HepG2 (cell line): ENCODE results near the gene RUNDC1. TPM values are rescaled to one million over a fixed set of nuclear protein-coding genes. Genes with fewer than 3 reads are reported as not detected.
A peak's percentile ranks its signal among the peaks of the same experiment; 100 is the strongest.

Experiments used
- ATAC-seq: fragments of 200-7000 bp; cut with Tn5 transposase; 3 replicates; pipeline ENCODE4 v1.9.1; 2020; ENCODE audit warnings: mild to moderate bottlenecking, moderate library complexity
- BruUV-seq: library from RNA; stranded (reverse); fragments of 400-500 nt; replicated peaks from 2 replicates; lab custom pipeline; 2021; lab: Mats Ljungman, UMichigan
- CTCF ChIA-PET: fragments of 300-600 bp; formaldehyde crosslinking; extraction: SDS; loops from one replicate; lab custom pipeline; 2021; ENCODE audit warnings: low total read pairs, inconsistent platforms, low intra/inter-chr PET ratio; lab: Yijun Ruan, JAX
- POLR2A ChIA-PET: fragments of 350-600 bp; sonication (Branson Sonifier 250); formaldehyde crosslinking; loops from one replicate; lab custom pipeline; 2020; ENCODE audit warnings: antibody characterized with exemption, inconsistent platforms; lab: Yijun Ruan, JAX
- DNase-seq: peaks from one replicate; pipeline ENCODE4 v3.0.0-alpha.2; 2015; ENCODE audit warnings: low spot score
- FAIRE-seq: peaks from 3 replicates; lab custom pipeline; 2011; peaks lifted over from hg19 to GRCh38; lab: Jason Lieb, UNC
- H2AFZ ChIP-seq: one replicate; pipeline ENCODE4 v1.6.1; 2011; ENCODE audit warnings: low read length, inconsistent platforms
- H3K27ac ChIP-seq: fragments of 300-600 bp; 3 replicates; pipeline ENCODE4 v1.8.0; 2011; ENCODE audit warnings: mixed run types, mild to moderate bottlenecking, mixed read lengths, low read length, inconsistent platforms; ENCODE audit not compliant: insufficient read depth; ENCODE audit errors: extremely low read length
- H3K27me3 ChIP-seq, 2 experiments: fragments of 200-600 bp in 1 of 2; 2 replicates in 1 of 2; 3 replicates in 1 of 2; pipeline versions ENCODE4 v1.6.0 to v1.8.0; 2011; ENCODE audit warnings: low read length in 2 of 2, mild to moderate bottlenecking in 2 of 2, moderate library complexity in 2 of 2, inconsistent platforms in 1 of 2; ENCODE audit not compliant: insufficient read depth in 2 of 2, control insufficient read depth in 1 of 2
- H3K36me3 ChIP-seq, 2 experiments: fragments of 200-600 bp in 1 of 2; replicated peaks in 1 of 2; 2 replicates in 1 of 2; 3 replicates in 1 of 2; pipeline versions ENCODE4 v1.5.1 to v1.8.0; 2011; ENCODE audit warnings: low read length in 2 of 2, inconsistent platforms in 1 of 2; ENCODE audit not compliant: insufficient read depth in 2 of 2, control insufficient read depth in 1 of 2
- H3K4me1 ChIP-seq: 2 replicates; pipeline ENCODE4 v1.5.1; 2012; ENCODE audit warnings: low read length, inconsistent platforms; ENCODE audit not compliant: insufficient read depth
- H3K4me2 ChIP-seq: 2 replicates; pipeline ENCODE4 v1.6.0; 2011; ENCODE audit warnings: low read depth, low read length, inconsistent platforms
- H3K4me3 ChIP-seq, 3 experiments: fragments of 200-600 bp in 1 of 3; sonication (generic), shearing (Covaris generic) in 1 of 3; replicated peaks in 1 of 3; 2 replicates each; pipeline ENCODE4 v1.5.1; 2011 to 2016; ENCODE audit warnings: low read length in 3 of 3, inconsistent platforms in 2 of 3, low read depth in 2 of 3, mild to moderate bottlenecking in 2 of 3, control low read depth in 1 of 3, mixed read lengths in 1 of 3; ENCODE audit not compliant: insufficient read depth in 1 of 3
- H3K79me2 ChIP-seq: one replicate; pipeline ENCODE4 v1.6.1; 2011; ENCODE audit warnings: low read length, inconsistent platforms; ENCODE audit not compliant: insufficient read depth
- H3K9ac ChIP-seq: 2 replicates; pipeline ENCODE4 v1.6.0; 2011; ENCODE audit warnings: mild to moderate bottlenecking, low read depth, low read length, inconsistent platforms; ENCODE audit not compliant: insufficient read depth
- H3K9me3 ChIP-seq: 2 replicates; pipeline ENCODE4 v1.5.1; 2012; ENCODE audit warnings: mild to moderate bottlenecking, low read length
- H4K20me1 ChIP-seq: 2 replicates; pipeline ENCODE4 v1.6.0; 2011; ENCODE audit warnings: inconsistent platforms, mild to moderate bottlenecking, low read length, moderate library complexity; ENCODE audit not compliant: insufficient read depth
- FOXA1 ChIP-seq, 2 experiments: fragments of 450-650 bp in 1 of 2; sonication (generic) in 1 of 2; formaldehyde crosslinking in 1 of 2; IDR thresholded peaks; 2 replicates each; pipeline versions ENCODE4 v1.4.0 to v1.6.1; 2016 to 2020; ENCODE audit warnings: missing genetic modification reagents in 1 of 2
- ISX ChIP-seq: sonication (generic); formaldehyde crosslinking; conservative IDR thresholded peaks from 2 replicates; pipeline ENCODE4 v1.5.0; 2020; ENCODE audit warnings: missing genetic modification reagents
- MED13 ChIP-seq: sonication (generic); formaldehyde crosslinking; IDR thresholded peaks from 2 replicates; pipeline ENCODE4 v1.5.0; 2020; ENCODE audit warnings: missing genetic modification reagents
- MEIS2 ChIP-seq: sonication (generic); formaldehyde crosslinking; IDR thresholded peaks from 2 replicates; pipeline ENCODE4 v1.9.0; 2021; ENCODE audit warnings: mild to moderate bottlenecking, missing genetic modification reagents
- MXI1 ChIP-seq: IDR thresholded peaks from 3 replicates; pipeline ENCODE4 v1.6.1; 2012; ENCODE audit warnings: low read depth, low read length, inconsistent platforms, borderline replicate concordance
- MYNN ChIP-seq: sonication (generic); formaldehyde crosslinking; IDR thresholded peaks from 2 replicates; pipeline ENCODE4 v1.4.0; 2020; ENCODE audit warnings: mild to moderate bottlenecking, low read depth, missing genetic modification reagents
- RFXANK ChIP-seq: IDR thresholded peaks from 2 replicates; pipeline ENCODE4 v1.6.1; 2016
- TCF12 ChIP-seq, 2 experiments: fragments of 450-650 bp in 1 of 2; sonication (generic) in 1 of 2; formaldehyde crosslinking in 1 of 2; IDR thresholded peaks; 2 replicates each; pipeline versions ENCODE4 v1.6.1 to v1.8.0; 2017 to 2022; ENCODE audit warnings: antibody characterized with exemption in 1 of 2, mild to moderate bottlenecking in 1 of 2, missing genetic modification reagents in 1 of 2, moderate library complexity in 1 of 2
- ZBTB3 ChIP-seq: sonication (generic); formaldehyde crosslinking; IDR thresholded peaks from 2 replicates; pipeline ENCODE4 v1.4.0; 2020; ENCODE audit warnings: low read depth, mild to moderate bottlenecking, moderate library complexity, missing genetic modification reagents, borderline replicate concordance
- ZC3H13 ChIP-seq: sonication (generic); formaldehyde crosslinking; IDR thresholded peaks from 2 replicates; pipeline ENCODE4 v1.8.1; 2023; ENCODE audit warnings: mild to moderate bottlenecking, missing genetic modification reagents, moderate library complexity
- ZIK1 ChIP-seq: sonication (generic); formaldehyde crosslinking; IDR thresholded peaks from 2 replicates; pipeline ENCODE4 v1.5.0; 2020; ENCODE audit warnings: mild to moderate bottlenecking, low read depth, missing genetic modification reagents, borderline replicate concordance
- ZNF138 ChIP-seq: sonication (generic); formaldehyde crosslinking; IDR thresholded peaks from 2 replicates; pipeline ENCODE4 v1.5.0; 2020; ENCODE audit warnings: mild to moderate bottlenecking, low read depth, missing genetic modification reagents
- ZNF205 ChIP-seq: IDR thresholded peaks from 2 replicates; pipeline ENCODE4 v1.6.1; 2018; ENCODE audit warnings: missing biosample characterization, missing genetic modification reagents
- ZNF24 ChIP-seq: fragments of 450-650 bp; IDR thresholded peaks from 2 replicates; pipeline ENCODE4 v1.6.1; 2017; ENCODE audit warnings: antibody characterized with exemption, mild to moderate bottlenecking
- ZNF256 ChIP-seq: sonication (generic); formaldehyde crosslinking; conservative IDR thresholded peaks from 2 replicates; pipeline ENCODE4 v1.4.0; 2020; ENCODE audit warnings: missing genetic modification reagents
- ZNF282 ChIP-seq: fragments of 450-650 bp; IDR thresholded peaks from 2 replicates; pipeline ENCODE4 v1.6.1; 2018; ENCODE audit not compliant: partially characterized antibody
- ZNF468 ChIP-seq: sonication (generic); formaldehyde crosslinking; IDR thresholded peaks from 2 replicates; pipeline ENCODE4 v1.8.0; 2022; ENCODE audit warnings: mild to moderate bottlenecking, moderate library complexity, missing genetic modification reagents
- ZNF7 ChIP-seq: IDR thresholded peaks from 2 replicates; pipeline ENCODE4 v1.6.1; 2016; ENCODE audit warnings: missing biosample characterization, missing genetic modification reagents
- ZNF709 ChIP-seq: sonication (generic); formaldehyde crosslinking; IDR thresholded peaks from 2 replicates; pipeline ENCODE4 v1.5.0; 2020; ENCODE audit warnings: mild to moderate bottlenecking, missing genetic modification reagents
- ZNF841 ChIP-seq: sonication (generic); formaldehyde crosslinking; IDR thresholded peaks from 2 replicates; pipeline ENCODE4 v1.8.1; 2023; ENCODE audit warnings: missing genetic modification reagents, borderline replicate concordance
- WGBS: methylation state at CpG from one replicate; pipeline ENCODE4 v1.1.6; 2017; ENCODE audit warnings: low lambda C conversion rate; 5-methylcytosine and 5-hydroxymethylcytosine counted together
- in situ Hi-C: cut with HindIII; loops from 2 replicates; pipeline ENCODE4 v1.10.0; 2017; ENCODE audit warnings: low pct_unique_long_range_greater_than_20kb; ENCODE audit not compliant: extremely low pct_ligation_motif_present
- intact Hi-C: fragments of 100-400 bp; cut with micrococcal nuclease; formaldehyde crosslinking; loops from one replicate; pipeline ENCODE4 v1.10.0; 2022; ENCODE audit not compliant: unreplicated experiment
- polyA plus RNA-seq, 8 experiments: library from polyadenylated mRNA; depleted of rRNA in 3 of 8; stranded (reverse) in 7 of 8; unstranded in 1 of 8; fragments of >200 nt; fragmentation: Illumina TruSeq in 4 of 8; extraction: Trizol in 4 of 8; gene quantifications; 2 replicates each; pipeline versions ENCODE4 v1.2.1 to v1.2.3, GENCODE V29; 2011 to 2016; ENCODE audit warnings: low read depth in 4 of 8, missing spikeins in 1 of 8, mixed read lengths in 1 of 8; ENCODE audit not compliant: insufficient read depth in 1 of 8
- total RNA-seq, 5 experiments: library from RNA; depleted of rRNA; stranded (reverse); fragments of >200 nt; fragmentation: Illumina TruSeq; extraction: Trizol; gene quantifications; 2 replicates each; pipeline ENCODE4 v1.2.3, GENCODE V29; 2016; ENCODE audit warnings: low read depth in 1 of 5
- TF ChIP-seq, protein P1 (sequence below): sonication (generic); formaldehyde crosslinking; IDR thresholded peaks from 2 replicates; pipeline ENCODE4 v1.4.0; 2020; ENCODE audit warnings: missing genetic modification reagents
- TF ChIP-seq, protein P2 (sequence below): sonication (generic); formaldehyde crosslinking; IDR thresholded peaks from 2 replicates; pipeline ENCODE4 v1.4.0; 2020; ENCODE audit warnings: missing genetic modification reagents, borderline replicate concordance

The RUNDC1 gene
- total and polyA plus RNA-seq, 2 of the 13 experiments (the other 11 are each of a cell fraction or from before 2014, with no cell fraction given): 10.3 to 11.4 TPM

DNA sequence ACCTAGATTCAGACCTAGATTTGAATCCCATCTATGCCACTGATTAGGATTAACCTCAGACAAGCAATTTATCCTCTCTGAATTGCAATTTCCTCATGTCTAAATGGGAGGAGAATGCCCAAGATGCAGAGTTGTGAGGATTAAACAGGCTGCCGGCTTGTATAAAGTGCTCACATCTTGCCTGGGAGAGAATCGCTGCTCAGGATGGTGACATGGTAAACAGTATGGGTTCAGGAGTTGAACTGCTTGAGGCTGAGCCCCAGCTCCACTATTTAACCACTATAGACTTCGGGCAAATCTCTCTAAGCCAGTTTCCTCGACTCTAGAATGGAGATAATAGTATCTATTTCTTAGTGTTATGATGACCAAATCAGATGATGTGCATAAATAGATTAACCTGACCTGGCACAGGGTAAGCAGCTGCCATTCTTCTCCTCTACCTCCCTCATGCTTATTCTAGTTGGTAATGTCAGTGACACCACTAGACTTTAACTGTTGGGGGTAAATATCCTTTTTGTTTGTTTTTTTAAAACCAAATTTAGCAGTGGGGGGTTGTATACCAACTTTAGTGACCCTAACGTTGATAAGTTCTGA, 17.1 kb downstream of the RUNDC1 start:
- peaks cover 14 to 33% of the 10 kb centered on the region in 2 experiments for H3K36me3 ChIP-seq
- POLR2A ChIA-PET: interaction anchor here (0.7 to 3.2 kb wide), 59 partner anchors 9 to 1089 kb away, joined by 3 to 162 read pairs (median 6); partner anchors contain the start of genes AARSD1, AOC2, BECN1 and BRCA1
- in situ Hi-C loops (no loop called here), intact Hi-C loops (loop anchor here (5.0 kb wide), 1 partner anchor 165 kb away; the partner anchor contains the start of gene PSME3)
- 0% methylated on average over 5 of the region's 5 CpGs for WGBS
- DNase-seq (no peak), FAIRE-seq (peak; percentile 70), ATAC-seq (peak; percentile 55)
- H2AFZ ChIP-seq: peak overlapping the region; percentile 7
- peak overlapping the region; percentile 94 for H3K27ac ChIP-seq
- CTCF ChIA-PET: interaction anchor here (1.1 to 1.5 kb wide), 3 partner anchors 18 to 154 kb away, joined by 3 to 6 read pairs (median 3); partner anchors contain the start of gene PTGES3L
- BruUV-seq: TSS peak; percentile 64
- no peaks in the 10 kb centered on the region for H3K9me3 ChIP-seq
- H3K4me3 ChIP-seq: peak overlapping the region; percentile 37 to 60 (median 56)
- peak overlapping the region; percentile 88 for H3K4me2 ChIP-seq
- H3K4me1 ChIP-seq: peaks cover 45% of the 10 kb centered on the region
- H4K20me1 ChIP-seq: peaks cover 23% of the 10 kb centered on the region
- no peaks in the 10 kb centered on the region; a peak in 1 of 5 replicates for H3K27me3 ChIP-seq
- H3K79me2 ChIP-seq: peaks cover 21% of the 10 kb centered on the region
- H3K9ac ChIP-seq: peak overlapping the region; percentile 70
- no peak for TF ChIP-seq TCF12 (IDR thresholded peaks at IDR 0.05)
- TF ChIP-seq TCF12 (CRISPR knock-in tag; IDR thresholded peaks at IDR 0.05): peak; percentile 42; the same call in 1 of the 2 replicates
- peak; percentile 68 for TF ChIP-seq ZNF7 (CRISPR knock-in tag)
- TF ChIP-seq MYNN: no peak
- TF ChIP-seq, protein P1, sequence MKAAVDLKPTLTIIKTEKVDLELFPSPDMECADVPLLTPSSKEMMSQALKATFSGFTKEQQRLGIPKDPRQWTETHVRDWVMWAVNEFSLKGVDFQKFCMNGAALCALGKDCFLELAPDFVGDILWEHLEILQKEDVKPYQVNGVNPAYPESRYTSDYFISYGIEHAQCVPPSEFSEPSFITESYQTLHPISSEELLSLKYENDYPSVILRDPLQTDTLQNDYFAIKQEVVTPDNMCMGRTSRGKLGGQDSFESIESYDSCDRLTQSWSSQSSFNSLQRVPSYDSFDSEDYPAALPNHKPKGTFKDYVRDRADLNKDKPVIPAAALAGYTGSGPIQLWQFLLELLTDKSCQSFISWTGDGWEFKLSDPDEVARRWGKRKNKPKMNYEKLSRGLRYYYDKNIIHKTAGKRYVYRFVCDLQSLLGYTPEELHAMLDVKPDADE (CRISPR knock-in tag): 0 out of 2 replicates have a peak, but pooled peaks have one; percentile 9
- TF ChIP-seq ZIK1 (CRISPR knock-in tag): no peak
- no peak for TF ChIP-seq ZNF282
- 0 out of 2 replicates have a peak, but pooled peaks have one; percentile 56 for TF ChIP-seq ZNF205
- TF ChIP-seq MEIS2 (CRISPR knock-in tag): 0 out of 2 replicates have a peak, but pooled peaks have one; percentile 7
- TF ChIP-seq MXI1: 0 out of 3 replicates have a peak, but pooled peaks have one; percentile 20
- peak; percentile 21; the same call in 1 of the 2 replicates for TF ChIP-seq MED13 (CRISPR knock-in tag)
- 0 out of 2 replicates have a peak, but pooled peaks have one; percentile 41 for TF ChIP-seq ISX (CRISPR knock-in tag)
- TF ChIP-seq ZNF709 (CRISPR knock-in tag): no peak
- TF ChIP-seq FOXA1 (IDR thresholded peaks at IDR 0.05): no peak
- peak; percentile 43; the same call in 1 of the 2 replicates for TF ChIP-seq FOXA1 (CRISPR knock-in tag; IDR thresholded peaks at IDR 0.05)
- peak; percentile 3; the same call in 1 of the 2 replicates for TF ChIP-seq RFXANK
- no peak for TF ChIP-seq ZBTB3 (CRISPR knock-in tag)
- 0 out of 2 replicates have a peak, but pooled peaks have one; percentile 32 for TF ChIP-seq ZC3H13 (CRISPR knock-in tag)
- TF ChIP-seq ZNF841 (CRISPR knock-in tag): no peak
- TF ChIP-seq ZNF468 (CRISPR knock-in tag): no peak
- TF ChIP-seq ZNF138 (CRISPR knock-in tag): no peak
- peak; percentile 72; the same call in 1 of the 2 replicates for TF ChIP-seq ZNF256 (CRISPR knock-in tag)
- TF ChIP-seq, protein P2, sequence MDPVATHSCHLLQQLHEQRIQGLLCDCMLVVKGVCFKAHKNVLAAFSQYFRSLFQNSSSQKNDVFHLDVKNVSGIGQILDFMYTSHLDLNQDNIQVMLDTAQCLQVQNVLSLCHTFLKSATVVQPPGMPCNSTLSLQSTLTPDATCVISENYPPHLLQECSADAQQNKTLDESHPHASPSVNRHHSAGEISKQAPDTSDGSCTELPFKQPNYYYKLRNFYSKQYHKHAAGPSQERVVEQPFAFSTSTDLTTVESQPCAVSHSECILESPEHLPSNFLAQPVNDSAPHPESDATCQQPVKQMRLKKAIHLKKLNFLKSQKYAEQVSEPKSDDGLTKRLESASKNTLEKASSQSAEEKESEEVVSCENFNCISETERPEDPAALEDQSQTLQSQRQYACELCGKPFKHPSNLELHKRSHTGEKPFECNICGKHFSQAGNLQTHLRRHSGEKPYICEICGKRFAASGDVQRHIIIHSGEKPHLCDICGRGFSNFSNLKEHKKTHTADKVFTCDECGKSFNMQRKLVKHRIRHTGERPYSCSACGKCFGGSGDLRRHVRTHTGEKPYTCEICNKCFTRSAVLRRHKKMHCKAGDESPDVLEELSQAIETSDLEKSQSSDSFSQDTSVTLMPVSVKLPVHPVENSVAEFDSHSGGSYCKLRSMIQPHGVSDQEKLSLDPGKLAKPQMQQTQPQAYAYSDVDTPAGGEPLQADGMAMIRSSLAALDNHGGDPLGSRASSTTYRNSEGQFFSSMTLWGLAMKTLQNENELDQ (CRISPR knock-in tag): no peak
- no peak for TF ChIP-seq ZNF24
